GM23338 (cell line): ENCODE results near the gene XAB2. TPM values are rescaled to one million over a fixed set of nuclear protein-coding genes. Genes with fewer than 3 reads are reported as not detected.

ENCODE experiments used
- ATAC-seq: fragments of 200-7000 bp; cut with Tn5 transposase; 3 replicates; pipeline ENCODE4 v1.9.1; 2020
- DNase-seq: peaks from one replicate; pipeline ENCODE4 v3.0.0-alpha.2; 2015; ENCODE audit warnings: low spot score
- H2AFZ ChIP-seq: fragments of 200-600 bp; sonication (generic); 2 replicates; pipeline ENCODE4 v1.8.0; 2016; ENCODE audit warnings: antibody characterized with exemption, mild to moderate bottlenecking, moderate library complexity
- H3F3A ChIP-seq: fragments of 200-600 bp; sonication (generic); replicated peaks from 2 replicates; pipeline ENCODE4 v1.8.0; 2017; ENCODE audit warnings: antibody characterized with exemption, mixed run types, low read depth
- H3K27ac ChIP-seq: fragments of 200-600 bp; sonication (generic); 2 replicates; pipeline ENCODE4 v1.6.1; 2016; ENCODE audit warnings: low read depth
- H3K27me3 ChIP-seq: fragments of 200-600 bp; sonication (generic); 2 replicates; pipeline ENCODE4 v1.8.0; 2016; ENCODE audit warnings: mild to moderate bottlenecking, mixed run types, moderate library complexity; ENCODE audit not compliant: insufficient read depth
- H3K36me3 ChIP-seq: fragments of 200-600 bp; sonication (generic); 2 replicates; pipeline ENCODE4 v1.8.0; 2016; ENCODE audit warnings: mild to moderate bottlenecking; ENCODE audit not compliant: insufficient read depth
- H3K4me1 ChIP-seq: fragments of 200-600 bp; sonication (generic); 2 replicates; pipeline ENCODE4 v1.8.0; 2016; ENCODE audit warnings: mild to moderate bottlenecking, moderate library complexity; ENCODE audit not compliant: insufficient read depth
- H3K4me2 ChIP-seq: fragments of 200-600 bp; sonication (generic); 2 replicates; pipeline ENCODE4 v1.7.1; 2017; ENCODE audit warnings: mixed run types
- H3K4me3 ChIP-seq: fragments of 200-600 bp; sonication (generic); 2 replicates; pipeline ENCODE4 v1.6.1; 2016; ENCODE audit warnings: mixed run types
- H3K79me2 ChIP-seq: fragments of 200-600 bp; sonication (generic); replicated peaks from 2 replicates; pipeline ENCODE4 v1.8.0; 2017; ENCODE audit warnings: mild to moderate bottlenecking; ENCODE audit not compliant: insufficient read depth
- H3K9me2 ChIP-seq: fragments of 200-600 bp; sonication (generic); 2 replicates; pipeline ENCODE4 v1.8.0; 2017; ENCODE audit not compliant: insufficient read depth
- H4K20me1 ChIP-seq: fragments of 200-600 bp; sonication (generic); replicated peaks from 2 replicates; pipeline ENCODE4 v1.8.0; 2017; ENCODE audit warnings: mild to moderate bottlenecking; ENCODE audit not compliant: insufficient read depth
- H3K27ac Mint-ChIP-seq: 2 replicates; pipeline ENCODE4 v1.8.0; 2020; ENCODE audit warnings: inconsistent platforms, mild to moderate bottlenecking, moderate library complexity, mixed read lengths
- H3K27me3 Mint-ChIP-seq: 3 replicates; pipeline ENCODE4 v1.8.0; 2022; ENCODE audit warnings: low read depth, mild to moderate bottlenecking, moderate library complexity, mixed read lengths, inconsistent platforms; ENCODE audit not compliant: insufficient read depth, poor library complexity
- H3K36me3 Mint-ChIP-seq: 3 replicates; pipeline ENCODE4 v1.8.0; 2021; ENCODE audit warnings: low read depth, mild to moderate bottlenecking, inconsistent platforms, moderate library complexity, mixed read lengths
- H3K4me1 Mint-ChIP-seq: 3 replicates; pipeline ENCODE4 v1.8.0; 2020; ENCODE audit warnings: mild to moderate bottlenecking, inconsistent platforms, mixed read lengths
- H3K4me3 Mint-ChIP-seq: 3 replicates; pipeline ENCODE4 v1.8.0; 2021; ENCODE audit warnings: moderate library complexity, mild to moderate bottlenecking, inconsistent platforms, mixed read lengths
- H3K9me3 Mint-ChIP-seq: 3 replicates; pipeline ENCODE4 v1.8.0; 2020; ENCODE audit warnings: moderate library complexity, mild to moderate bottlenecking, inconsistent platforms, mixed read lengths
- CREB1 ChIP-seq: fragments of 250-450 bp; sonication (Bioruptor Pico); IDR thresholded peaks from 2 replicates; pipeline ENCODE4 v1.5.0; 2020; ENCODE audit warnings: low read depth, mild to moderate bottlenecking, moderate library complexity
- ETS1 ChIP-seq: IDR thresholded peaks from 2 replicates; pipeline ENCODE4 v1.6.1; 2016; ENCODE audit warnings: antibody characterized with exemption
- EZH2phosphoT487 ChIP-seq: fragments of 200-600 bp; sonication (generic); IDR thresholded peaks from one replicate; pipeline ENCODE4 v1.8.1; 2018; ENCODE audit warnings: antibody characterized with exemption; ENCODE audit not compliant: unreplicated experiment
- JUNB ChIP-seq: IDR thresholded peaks from one replicate; pipeline ENCODE4 v1.6.1; 2016; ENCODE audit warnings: antibody characterized with exemption; ENCODE audit not compliant: unreplicated experiment
- POLR2AphosphoS5 ChIP-seq: IDR thresholded peaks from 2 replicates; pipeline ENCODE4 v1.6.1; 2016; ENCODE audit warnings: antibody characterized with exemption, low read depth
- REST ChIP-seq: IDR thresholded peaks from one replicate; pipeline ENCODE4 v1.6.1; 2018; ENCODE audit warnings: antibody characterized with exemption; ENCODE audit not compliant: unreplicated experiment
- STAT1 ChIP-seq: IDR thresholded peaks from one replicate; pipeline ENCODE4 v1.6.1; 2016; ENCODE audit warnings: antibody characterized with exemption; ENCODE audit not compliant: unreplicated experiment
- ZNF331 ChIP-seq: fragments of 250-450 bp; sonication (Bioruptor Pico); IDR thresholded peaks from 2 replicates; pipeline ENCODE4 v1.5.0; 2020; ENCODE audit warnings: low read depth, mild to moderate bottlenecking, moderate library complexity
- polyA plus RNA-seq: library from polyadenylated mRNA; unstranded; fragments of >200 nt; fragmentation: Nextera tagmentation; extraction: Ambion mirVana; gene quantifications from 2 replicates; pipeline ENCODE4 v1.2.1, GENCODE V29; 2016
- total RNA-seq: library from RNA; depleted of rRNA; stranded (reverse); fragments of >200 nt; shearing (Covaris generic); gene quantifications from 2 replicates; pipeline ENCODE4 v1.2.3, GENCODE V29; 2014
- TF ChIP-seq, protein P1 (sequence below): fragments of 250-450 bp; sonication (Bioruptor Pico); IDR thresholded peaks from 2 replicates; pipeline ENCODE4 v1.5.0; 2020; ENCODE audit warnings: mild to moderate bottlenecking, moderate library complexity
- TF ChIP-seq, protein P2 (sequence below), 2 experiments: fragments of 200-600 bp in 1 of 2; sonication (generic) in 1 of 2; conservative IDR thresholded peaks; 2 replicates each; pipeline versions ENCODE4 v1.5.1 to v1.6.1; 2016 to 2017; ENCODE audit warnings: antibody characterized with exemption in 2 of 2, low read depth in 2 of 2, mild to moderate bottlenecking in 2 of 2, moderate library complexity in 1 of 2

XAB2 gene
- total and polyA plus RNA-seq, 2 experiments from 2014 or later: 18.4 to 69.0 TPM

DNA sequence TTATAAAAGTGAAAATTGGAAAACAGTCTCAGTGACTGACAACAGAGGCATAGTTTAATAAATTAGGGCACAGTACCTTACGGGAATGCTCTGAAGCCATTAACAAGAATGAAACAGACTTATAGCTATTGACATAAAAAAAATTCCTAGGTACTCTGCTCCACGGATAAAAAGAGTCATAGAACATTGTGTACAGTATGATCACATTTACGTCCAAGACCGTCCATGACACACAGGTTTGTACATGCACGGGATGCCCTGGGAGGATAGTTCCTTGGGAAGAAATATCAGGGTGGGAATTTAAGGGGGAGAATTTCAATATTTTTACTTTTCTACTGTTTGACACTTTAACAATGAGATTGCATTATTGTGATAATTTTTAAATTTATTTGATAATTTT, 58.6 kb downstream of the XAB2 start:
- Mint-ChIP-seq H3K36me3 (no peaks in the 10 kb centered on the region), H3K9me3 (no peaks in the 10 kb centered on the region), H3K4me3 (no peak overlapping the region), H3K27ac (no peak overlapping the region), H3K4me1 (no peaks in the 10 kb centered on the region), H3K27me3 (peaks cover 2% of the 10 kb centered on the region)
- no peaks in the 10 kb centered on the region for H4K20me1 ChIP-seq
- H3K4me3 ChIP-seq: no peak overlapping the region
- H3K36me3 ChIP-seq: no peaks in the 10 kb centered on the region
- H3K4me1 ChIP-seq: no peaks in the 10 kb centered on the region
- ATAC-seq (no peak), DNase-seq (no peak)
- H3K9me2 ChIP-seq: no peaks in the 10 kb centered on the region
- no peak overlapping the region for H3K27ac ChIP-seq
- no peaks in the 10 kb centered on the region for H3F3A ChIP-seq
- H3K79me2 ChIP-seq: no peaks in the 10 kb centered on the region
- TF ChIP-seq, protein P1, sequence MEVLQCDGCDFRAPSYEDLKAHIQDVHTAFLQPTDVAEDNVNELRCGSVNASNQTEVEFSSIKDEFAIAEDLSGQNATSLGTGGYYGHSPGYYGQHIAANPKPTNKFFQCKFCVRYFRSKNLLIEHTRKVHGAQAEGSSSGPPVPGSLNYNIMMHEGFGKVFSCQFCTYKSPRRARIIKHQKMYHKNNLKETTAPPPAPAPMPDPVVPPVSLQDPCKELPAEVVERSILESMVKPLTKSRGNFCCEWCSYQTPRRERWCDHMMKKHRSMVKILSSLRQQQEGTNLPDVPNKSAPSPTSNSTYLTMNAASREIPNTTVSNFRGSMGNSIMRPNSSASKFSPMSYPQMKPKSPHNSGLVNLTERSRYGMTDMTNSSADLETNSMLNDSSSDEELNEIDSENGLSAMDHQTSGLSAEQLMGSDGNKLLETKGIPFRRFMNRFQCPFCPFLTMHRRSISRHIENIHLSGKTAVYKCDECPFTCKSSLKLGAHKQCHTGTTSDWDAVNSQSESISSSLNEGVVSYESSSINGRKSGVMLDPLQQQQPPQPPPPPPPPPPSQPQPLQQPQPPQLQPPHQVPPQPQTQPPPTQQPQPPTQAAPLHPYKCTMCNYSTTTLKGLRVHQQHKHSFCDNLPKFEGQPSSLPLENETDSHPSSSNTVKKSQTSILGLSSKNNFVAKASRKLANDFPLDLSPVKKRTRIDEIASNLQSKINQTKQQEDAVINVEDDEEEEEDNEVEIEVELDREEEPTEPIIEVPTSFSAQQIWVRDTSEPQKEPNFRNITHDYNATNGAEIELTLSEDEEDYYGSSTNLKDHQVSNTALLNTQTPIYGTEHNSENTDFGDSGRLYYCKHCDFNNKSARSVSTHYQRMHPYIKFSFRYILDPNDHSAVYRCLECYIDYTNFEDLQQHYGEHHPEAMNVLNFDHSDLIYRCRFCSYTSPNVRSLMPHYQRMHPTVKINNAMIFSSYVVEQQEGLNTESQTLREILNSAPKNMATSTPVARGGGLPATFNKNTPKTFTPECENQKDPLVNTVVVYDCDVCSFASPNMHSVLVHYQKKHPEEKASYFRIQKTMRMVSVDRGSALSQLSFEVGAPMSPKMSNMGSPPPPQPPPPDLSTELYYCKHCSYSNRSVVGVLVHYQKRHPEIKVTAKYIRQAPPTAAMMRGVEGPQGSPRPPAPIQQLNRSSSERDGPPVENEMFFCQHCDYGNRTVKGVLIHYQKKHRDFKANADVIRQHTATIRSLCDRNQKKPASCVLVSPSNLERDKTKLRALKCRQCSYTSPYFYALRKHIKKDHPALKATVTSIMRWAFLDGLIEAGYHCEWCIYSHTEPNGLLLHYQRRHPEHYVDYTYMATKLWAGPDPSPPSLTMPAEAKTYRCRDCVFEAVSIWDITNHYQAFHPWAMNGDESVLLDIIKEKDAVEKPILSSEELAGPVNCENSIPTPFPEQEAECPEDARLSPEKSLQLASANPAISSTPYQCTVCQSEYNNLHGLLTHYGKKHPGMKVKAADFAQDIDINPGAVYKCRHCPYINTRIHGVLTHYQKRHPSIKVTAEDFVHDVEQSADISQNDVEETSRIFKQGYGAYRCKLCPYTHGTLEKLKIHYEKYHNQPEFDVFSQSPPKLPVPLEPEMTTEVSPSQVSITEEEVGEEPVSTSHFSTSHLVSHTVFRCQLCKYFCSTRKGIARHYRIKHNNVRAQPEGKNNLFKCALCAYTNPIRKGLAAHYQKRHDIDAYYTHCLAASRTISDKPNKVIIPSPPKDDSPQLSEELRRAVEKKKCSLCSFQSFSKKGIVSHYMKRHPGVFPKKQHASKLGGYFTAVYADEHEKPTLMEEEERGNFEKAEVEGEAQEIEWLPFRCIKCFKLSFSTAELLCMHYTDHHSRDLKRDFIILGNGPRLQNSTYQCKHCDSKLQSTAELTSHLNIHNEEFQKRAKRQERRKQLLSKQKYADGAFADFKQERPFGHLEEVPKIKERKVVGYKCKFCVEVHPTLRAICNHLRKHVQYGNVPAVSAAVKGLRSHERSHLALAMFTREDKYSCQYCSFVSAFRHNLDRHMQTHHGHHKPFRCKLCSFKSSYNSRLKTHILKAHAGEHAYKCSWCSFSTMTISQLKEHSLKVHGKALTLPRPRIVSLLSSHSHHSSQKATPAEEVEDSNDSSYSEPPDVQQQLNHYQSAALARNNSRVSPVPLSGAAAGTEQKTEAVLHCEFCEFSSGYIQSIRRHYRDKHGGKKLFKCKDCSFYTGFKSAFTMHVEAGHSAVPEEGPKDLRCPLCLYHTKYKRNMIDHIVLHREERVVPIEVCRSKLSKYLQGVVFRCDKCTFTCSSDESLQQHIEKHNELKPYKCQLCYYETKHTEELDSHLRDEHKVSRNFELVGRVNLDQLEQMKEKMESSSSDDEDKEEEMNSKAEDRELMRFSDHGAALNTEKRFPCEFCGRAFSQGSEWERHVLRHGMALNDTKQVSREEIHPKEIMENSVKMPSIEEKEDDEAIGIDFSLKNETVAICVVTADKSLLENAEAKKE (CRISPR knock-in tag): no peak
- TF ChIP-seq, protein P2, sequence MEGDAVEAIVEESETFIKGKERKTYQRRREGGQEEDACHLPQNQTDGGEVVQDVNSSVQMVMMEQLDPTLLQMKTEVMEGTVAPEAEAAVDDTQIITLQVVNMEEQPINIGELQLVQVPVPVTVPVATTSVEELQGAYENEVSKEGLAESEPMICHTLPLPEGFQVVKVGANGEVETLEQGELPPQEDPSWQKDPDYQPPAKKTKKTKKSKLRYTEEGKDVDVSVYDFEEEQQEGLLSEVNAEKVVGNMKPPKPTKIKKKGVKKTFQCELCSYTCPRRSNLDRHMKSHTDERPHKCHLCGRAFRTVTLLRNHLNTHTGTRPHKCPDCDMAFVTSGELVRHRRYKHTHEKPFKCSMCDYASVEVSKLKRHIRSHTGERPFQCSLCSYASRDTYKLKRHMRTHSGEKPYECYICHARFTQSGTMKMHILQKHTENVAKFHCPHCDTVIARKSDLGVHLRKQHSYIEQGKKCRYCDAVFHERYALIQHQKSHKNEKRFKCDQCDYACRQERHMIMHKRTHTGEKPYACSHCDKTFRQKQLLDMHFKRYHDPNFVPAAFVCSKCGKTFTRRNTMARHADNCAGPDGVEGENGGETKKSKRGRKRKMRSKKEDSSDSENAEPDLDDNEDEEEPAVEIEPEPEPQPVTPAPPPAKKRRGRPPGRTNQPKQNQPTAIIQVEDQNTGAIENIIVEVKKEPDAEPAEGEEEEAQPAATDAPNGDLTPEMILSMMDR (conservative IDR thresholded peaks at IDR 0.05; ENCODE audit: low read depth in 2 of 2): no peak
- TF ChIP-seq ZNF331 (CRISPR knock-in tag) (no peak), ETS1 (no peak), REST (no peak), CREB1 (CRISPR knock-in tag) (no peak), JUNB (no peak), STAT1 (no peak), EZH2phosphoT487 (no peak), POLR2AphosphoS5 (no peak)
- H2AFZ ChIP-seq: no peak overlapping the region
- no peaks in the 10 kb centered on the region for H3K27me3 ChIP-seq
- H3K4me2 ChIP-seq: no peak overlapping the region
